HepG2 (cell line): ENCODE measurements around the gene PLCB4. TPM values are rescaled to one million over a fixed set of nuclear protein-coding genes. Genes with fewer than 3 reads are reported as not detected.

Source experiments
- ATAC-seq: fragments of 200-7000 bp; cut with Tn5 transposase; 3 replicates; pipeline ENCODE4 v1.9.1; 2020; ENCODE audit warnings: mild to moderate bottlenecking, moderate library complexity
- BruUV-seq: library from RNA; stranded (reverse); fragments of 400-500 nt; replicated peaks from 2 replicates; lab custom pipeline; 2021; lab: Mats Ljungman, UMichigan
- CTCF ChIA-PET: fragments of 300-600 bp; formaldehyde crosslinking; extraction: SDS; loops from one replicate; lab custom pipeline; 2021; ENCODE audit warnings: low total read pairs, inconsistent platforms, low intra/inter-chr PET ratio; lab: Yijun Ruan, JAX
- POLR2A ChIA-PET: fragments of 350-600 bp; sonication (Branson Sonifier 250); formaldehyde crosslinking; loops from one replicate; lab custom pipeline; 2020; ENCODE audit warnings: antibody characterized with exemption, inconsistent platforms; lab: Yijun Ruan, JAX
- DNase-seq: peaks from one replicate; pipeline ENCODE4 v3.0.0-alpha.2; 2015; ENCODE audit warnings: low spot score
- FAIRE-seq: peaks from 3 replicates; lab custom pipeline; 2011; peaks lifted over from hg19 to GRCh38; lab: Jason Lieb, UNC
- H2AFZ ChIP-seq: one replicate; pipeline ENCODE4 v1.6.1; 2011; ENCODE audit warnings: low read length, inconsistent platforms
- H3K27ac ChIP-seq: fragments of 300-600 bp; 3 replicates; pipeline ENCODE4 v1.8.0; 2011; ENCODE audit warnings: mixed run types, mild to moderate bottlenecking, mixed read lengths, low read length, inconsistent platforms; ENCODE audit not compliant: insufficient read depth; ENCODE audit errors: extremely low read length
- H3K27me3 ChIP-seq, 2 experiments: fragments of 200-600 bp in 1 of 2; 2 replicates in 1 of 2; 3 replicates in 1 of 2; pipeline versions ENCODE4 v1.6.0 to v1.8.0; 2011; ENCODE audit warnings: low read length in 2 of 2, mild to moderate bottlenecking in 2 of 2, moderate library complexity in 2 of 2, inconsistent platforms in 1 of 2; ENCODE audit not compliant: insufficient read depth in 2 of 2, control insufficient read depth in 1 of 2
- H3K36me3 ChIP-seq, 2 experiments: fragments of 200-600 bp in 1 of 2; replicated peaks in 1 of 2; 2 replicates in 1 of 2; 3 replicates in 1 of 2; pipeline versions ENCODE4 v1.5.1 to v1.8.0; 2011; ENCODE audit warnings: low read length in 2 of 2, inconsistent platforms in 1 of 2; ENCODE audit not compliant: insufficient read depth in 2 of 2, control insufficient read depth in 1 of 2
- H3K4me1 ChIP-seq: 2 replicates; pipeline ENCODE4 v1.5.1; 2012; ENCODE audit warnings: low read length, inconsistent platforms; ENCODE audit not compliant: insufficient read depth
- H3K4me2 ChIP-seq: 2 replicates; pipeline ENCODE4 v1.6.0; 2011; ENCODE audit warnings: low read depth, low read length, inconsistent platforms
- H3K4me3 ChIP-seq, 3 experiments: fragments of 200-600 bp in 1 of 3; sonication (generic), shearing (Covaris generic) in 1 of 3; replicated peaks in 1 of 3; 2 replicates each; pipeline ENCODE4 v1.5.1; 2011 to 2016; ENCODE audit warnings: low read length in 3 of 3, inconsistent platforms in 2 of 3, low read depth in 2 of 3, mild to moderate bottlenecking in 2 of 3, control low read depth in 1 of 3, mixed read lengths in 1 of 3; ENCODE audit not compliant: insufficient read depth in 1 of 3
- H3K79me2 ChIP-seq: one replicate; pipeline ENCODE4 v1.6.1; 2011; ENCODE audit warnings: low read length, inconsistent platforms; ENCODE audit not compliant: insufficient read depth
- H3K9ac ChIP-seq: 2 replicates; pipeline ENCODE4 v1.6.0; 2011; ENCODE audit warnings: mild to moderate bottlenecking, low read depth, low read length, inconsistent platforms; ENCODE audit not compliant: insufficient read depth
- H3K9me3 ChIP-seq: 2 replicates; pipeline ENCODE4 v1.5.1; 2012; ENCODE audit warnings: mild to moderate bottlenecking, low read length
- H4K20me1 ChIP-seq: 2 replicates; pipeline ENCODE4 v1.6.0; 2011; ENCODE audit warnings: inconsistent platforms, mild to moderate bottlenecking, low read length, moderate library complexity; ENCODE audit not compliant: insufficient read depth
- ARHGAP35 ChIP-seq: sonication (generic); formaldehyde crosslinking; IDR thresholded peaks from 2 replicates; pipeline ENCODE4 v1.9.0; 2022; ENCODE audit warnings: mild to moderate bottlenecking, inconsistent platforms, moderate library complexity, missing genetic modification reagents, borderline replicate concordance
- ATF7-NPFF ChIP-seq: sonication (generic); formaldehyde crosslinking; IDR thresholded peaks from 2 replicates; pipeline ENCODE4 v1.8.1; 2023; ENCODE audit warnings: mild to moderate bottlenecking, low read depth, missing genetic modification reagents, moderate library complexity
- GATAD1 ChIP-seq: IDR thresholded peaks from 2 replicates; pipeline ENCODE4 v1.6.1; 2016; ENCODE audit warnings: missing genetic modification reagents, missing compliant biosample characterization
- HNRNPLL ChIP-seq: fragments of 200-400 bp; formaldehyde crosslinking; IDR thresholded peaks from 2 replicates; pipeline ENCODE4 v1.6.1; 2017; ENCODE audit warnings: mild to moderate bottlenecking, low read depth, low read length; ENCODE audit not compliant: poor library complexity, severe bottlenecking
- MLLT10 ChIP-seq: sonication (generic); formaldehyde crosslinking; IDR thresholded peaks from 2 replicates; pipeline ENCODE4 v1.4.0; 2020; ENCODE audit warnings: missing genetic modification reagents
- PHF20 ChIP-seq: sonication (generic); formaldehyde crosslinking; IDR thresholded peaks from 2 replicates; pipeline ENCODE4 v1.5.0; 2020; ENCODE audit warnings: mild to moderate bottlenecking, missing genetic modification reagents
- SP140L ChIP-seq: sonication (generic); formaldehyde crosslinking; IDR thresholded peaks from 2 replicates; pipeline ENCODE4 v1.4.0; 2020; ENCODE audit warnings: missing genetic modification reagents, borderline replicate concordance
- STAG1 ChIP-seq: sonication (generic); formaldehyde crosslinking; IDR thresholded peaks from 2 replicates; pipeline ENCODE4 v1.4.0; 2020; ENCODE audit warnings: missing genetic modification reagents
- ZBTB34 ChIP-seq: sonication (generic); formaldehyde crosslinking; IDR thresholded peaks from 2 replicates; pipeline ENCODE4 v1.8.0; 2022; ENCODE audit warnings: mild to moderate bottlenecking, missing genetic modification reagents
- ZFP82 ChIP-seq: sonication (generic); formaldehyde crosslinking; IDR thresholded peaks from 2 replicates; pipeline ENCODE4 v1.5.1; 2020; ENCODE audit warnings: mild to moderate bottlenecking, missing genetic modification reagents, borderline replicate concordance
- ZNF12 ChIP-seq: sonication (generic); formaldehyde crosslinking; IDR thresholded peaks from 2 replicates; pipeline ENCODE4 v1.5.0; 2020; ENCODE audit warnings: missing genetic modification reagents
- ZNF160 ChIP-seq: sonication (generic); formaldehyde crosslinking; IDR thresholded peaks from 2 replicates; pipeline ENCODE4 v1.8.0; 2022; ENCODE audit warnings: mild to moderate bottlenecking, inconsistent platforms, missing genetic modification reagents
- ZNF407 ChIP-seq: sonication (generic); formaldehyde crosslinking; IDR thresholded peaks from one replicate; pipeline ENCODE4 v1.5.1; 2020; ENCODE audit warnings: mild to moderate bottlenecking, missing genetic modification reagents; ENCODE audit errors: not compliant biosample characterization
- ZNF446 ChIP-seq: sonication (generic); formaldehyde crosslinking; IDR thresholded peaks from 2 replicates; pipeline ENCODE4 v1.5.0; 2020; ENCODE audit warnings: mild to moderate bottlenecking, missing genetic modification reagents
- ZNF678 ChIP-seq: sonication (generic); formaldehyde crosslinking; IDR thresholded peaks from 2 replicates; pipeline ENCODE4 v1.4.0; 2020; ENCODE audit warnings: mild to moderate bottlenecking, missing genetic modification reagents
- ZNF772 ChIP-seq: sonication (generic); formaldehyde crosslinking; IDR thresholded peaks from 2 replicates; pipeline ENCODE4 v1.5.0; 2020; ENCODE audit warnings: mild to moderate bottlenecking, missing genetic modification reagents
- ZNF776 ChIP-seq: sonication (generic); formaldehyde crosslinking; IDR thresholded peaks from 2 replicates; pipeline ENCODE4 v1.4.0; 2020; ENCODE audit warnings: mild to moderate bottlenecking, missing genetic modification reagents
- WGBS: methylation state at CpG from one replicate; pipeline ENCODE4 v1.1.6; 2017; ENCODE audit warnings: low lambda C conversion rate; 5-methylcytosine and 5-hydroxymethylcytosine counted together
- in situ Hi-C: cut with HindIII; loops from 2 replicates; pipeline ENCODE4 v1.10.0; 2017; ENCODE audit warnings: low pct_unique_long_range_greater_than_20kb; ENCODE audit not compliant: extremely low pct_ligation_motif_present
- intact Hi-C: fragments of 100-400 bp; cut with micrococcal nuclease; formaldehyde crosslinking; loops from one replicate; pipeline ENCODE4 v1.10.0; 2022; ENCODE audit not compliant: unreplicated experiment
- polyA plus RNA-seq, 8 experiments: library from polyadenylated mRNA; depleted of rRNA in 3 of 8; stranded (reverse) in 7 of 8; unstranded in 1 of 8; fragments of >200 nt; fragmentation: Illumina TruSeq in 4 of 8; extraction: Trizol in 4 of 8; gene quantifications; 2 replicates each; pipeline versions ENCODE4 v1.2.1 to v1.2.3, GENCODE V29; 2011 to 2016; ENCODE audit warnings: low read depth in 4 of 8, missing spikeins in 1 of 8, mixed read lengths in 1 of 8; ENCODE audit not compliant: insufficient read depth in 1 of 8
- total RNA-seq, 5 experiments: library from RNA; depleted of rRNA; stranded (reverse); fragments of >200 nt; fragmentation: Illumina TruSeq; extraction: Trizol; gene quantifications; 2 replicates each; pipeline ENCODE4 v1.2.3, GENCODE V29; 2016; ENCODE audit warnings: low read depth in 1 of 5

Gene PLCB4
- total and polyA plus RNA-seq, 2 of the 13 experiments (the other 11 are each of a cell fraction or from before 2014, with no cell fraction given) = 0.01 TPM; not detected in 1

GRCh38 chr20:9409352-9409751 is 340.5 kb downstream of the PLCB4 start:
- in situ Hi-C loops = loop anchor here (5.0 to 25.0 kb wide), 2 partner anchors 198 to 678 kb away; no protein-coding TSS in a partner anchor
- no peak for ATAC-seq
- TF ChIP-seq ARHGAP35 (CRISPR knock-in tag) = no peak
- TF ChIP-seq STAG1 (CRISPR knock-in tag) = no peak
- TF ChIP-seq ZNF407 (CRISPR knock-in tag) = no peak
- TF ChIP-seq ZNF446 (CRISPR knock-in tag) = no peak
- no peak for TF ChIP-seq ZBTB34 (CRISPR knock-in tag)
- no peak for TF ChIP-seq ZNF12
- no peak for TF ChIP-seq ZNF776 (CRISPR knock-in tag)
- no peak for TF ChIP-seq ZNF772 (CRISPR knock-in tag)
- TF ChIP-seq HNRNPLL = no peak
- no peak for TF ChIP-seq GATAD1 (CRISPR knock-in tag)
- TF ChIP-seq ATF7-NPFF (CRISPR knock-in tag) = no peak
- TF ChIP-seq MLLT10 (CRISPR knock-in tag) = no peak
- no peak for TF ChIP-seq ZNF678
- TF ChIP-seq ZFP82 (CRISPR knock-in tag) = no peak
- no peak for TF ChIP-seq SP140L (CRISPR knock-in tag)
- TF ChIP-seq ZNF160 = no peak
- TF ChIP-seq PHF20 (CRISPR knock-in tag) = no peak

More at GRCh38 chr20:9409352-9409751, 340.5 kb downstream of the PLCB4 start:
- Histone ChIP-seq H2AFZ (no peak overlapping the region), H3K79me2 (no peaks in the 10 kb centered on the region), H3K9me3 (no peaks in the 10 kb centered on the region), H3K9ac (no peak overlapping the region), H3K27ac (no peak overlapping the region), H3K27me3 (0 out of 5 replicates have a peak, but pooled peaks cover 0 to 5% of the 10 kb centered on the region in 2 experiments), H4K20me1 (no peaks in the 10 kb centered on the region), H3K4me2 (no peak overlapping the region), H3K36me3 (no peaks in the 10 kb centered on the region), H3K4me3 (no peak overlapping the region), H3K4me1 (no peaks in the 10 kb centered on the region)
- no peak for FAIRE-seq
- CTCF ChIA-PET = interaction anchor here (4.4 kb wide), 1 partner anchor 201 kb away, joined by 97 read pairs; no protein-coding TSS in a partner anchor
- POLR2A ChIA-PET = no interaction called here
- intact Hi-C loops = no loop called here
- no TSS peak for BruUV-seq
- DNase-seq = no peak
- WGBS = 0% methylated on average over 1 of the region's 1 CpG
